Adrenal gland (tissue), 12 donors: ENCODE data around the gene TBX1. TPM values are rescaled to one million over a fixed set of nuclear protein-coding genes. Genes with fewer than 3 reads are reported as not detected.

Source experiments
- DNase-seq, 7 donors: peaks; one replicate each; pipeline ENCODE4 v3.0.0-alpha.2; 2019 to 2020
- H3K27ac ChIP-seq, 5 donors: fragments of 200-600 bp; sonication (generic) in 4 of 5; 1 replicate in 3 of 5; 2 replicates in 2 of 5; pipeline versions ENCODE4 v1.5.1 to v1.8.0; 2016 to 2020; ENCODE audit warnings: mild to moderate bottlenecking in 1 of 5
- H3K27me3 ChIP-seq: fragments of 200-600 bp; 2 replicates; pipeline ENCODE4 v1.8.0; 2021
- H3K36me3 ChIP-seq, 2 donors: fragments of 200-600 bp; replicated peaks in 1 of 2; 1 replicate in 1 of 2; 2 replicates in 1 of 2; pipeline versions ENCODE4 v1.5.1 to v1.8.0; 2018 to 2022
- H3K4me1 ChIP-seq, 2 donors: fragments of 200-600 bp; replicated peaks in 1 of 2; 1 replicate in 1 of 2; 2 replicates in 1 of 2; pipeline versions ENCODE4 v1.5.1 to v1.8.0; 2018 to 2021
- H3K4me3 ChIP-seq, 4 donors: fragments of 200-600 bp; sonication (generic) in 3 of 4; one replicate each; pipeline ENCODE4 v1.5.1; 2016 to 2018
- H3K9me3 ChIP-seq, 3 donors: fragments of 200-600 bp; sonication (generic) in 1 of 3; replicated peaks in 1 of 3; 1 replicate in 2 of 3; 2 replicates in 1 of 3; pipeline versions ENCODE4 v1.5.1 to v1.8.0; 2016 to 2021
- CTCF ChIP-seq, 6 experiments: fragments of 450-650 bp in 4 of 6; fragments of 200-600 bp in 2 of 6; sonication (generic) in 1 of 6; IDR thresholded peaks; 1 replicate in 5 of 6; 2 replicates in 1 of 6; pipeline versions ENCODE4 v1.5.1 to v1.8.0; 2016 to 2021; ENCODE audit warnings: antibody characterized with exemption in 6 of 6, mild to moderate bottlenecking in 2 of 6, moderate library complexity in 1 of 6
- POLR2A ChIP-seq, 2 donors: fragments of 450-650 bp; IDR thresholded peaks; one replicate each; pipeline ENCODE4 v1.6.1; 2017; ENCODE audit warnings: antibody characterized with exemption in 2 of 2, mild to moderate bottlenecking in 2 of 2, moderate library complexity in 1 of 2
- WGBS, 4 donors: extraction: QIAGEN DNeasy Blood & Tissue Kit in 2 of 4; methylation state at CpG; one replicate each; pipeline versions ENCODE4 v1.1.5 to v1.1.7; 2013 to 2017; 5-methylcytosine and 5-hydroxymethylcytosine counted together
- intact Hi-C, 2 donors: fragments of 100-400 bp; cut with DNase I; formaldehyde crosslinking; loops; one replicate each; pipeline versions ENCODE4 v1.14.1 to v1.15.0; 2022 to 2023
- polyA plus RNA-seq, 3 donors: library from polyadenylated mRNA; stranded (reverse); fragments of 200-250 nt in 2 of 3; fragments of 350-450 nt in 1 of 3; fragmentation: Illumina TruSeq in 1 of 3; extraction: RNeasy Lipid Tissue Mini Kit (QIAGEN cat#74804) in 1 of 3; gene quantifications; one replicate each; pipeline ENCODE4 v1.2.3, GENCODE V29; 2013 to 2014
- total RNA-seq, 9 donors: library from RNA; depleted of rRNA in 4 of 9; stranded (reverse); fragments of >200 nt in 4 of 9; fragments of 120-200 nt in 1 of 9; fragmentation: NEBNext Ultra II Directional in 1 of 9; extraction: Animal tissue kit (Norgen Biotek cat#: 25700) in 1 of 9; gene quantifications; one replicate each; pipeline versions ENCODE4 v1.1.0 to v1.2.4, GENCODE V29; 2013 to 2023
- donor health status: healthy with polysubstance abuse.
- donor health status: Bipolar disorder and iron deficiency.
- donor health status: DM: yes; HTN: yes; CAD: no.
- donor health status: DM: no; HTN: no; CAD: no.
- donor health status: DM: no; HTN: no; CAD: no.
- donor health status: DM: yes; HTN: yes; CAD: no.

TBX1 gene
- total and polyA plus RNA-seq, 12 donors, result 0.11 to 10.1 (median 1.1) TPM; not detected in 3

DNA sequence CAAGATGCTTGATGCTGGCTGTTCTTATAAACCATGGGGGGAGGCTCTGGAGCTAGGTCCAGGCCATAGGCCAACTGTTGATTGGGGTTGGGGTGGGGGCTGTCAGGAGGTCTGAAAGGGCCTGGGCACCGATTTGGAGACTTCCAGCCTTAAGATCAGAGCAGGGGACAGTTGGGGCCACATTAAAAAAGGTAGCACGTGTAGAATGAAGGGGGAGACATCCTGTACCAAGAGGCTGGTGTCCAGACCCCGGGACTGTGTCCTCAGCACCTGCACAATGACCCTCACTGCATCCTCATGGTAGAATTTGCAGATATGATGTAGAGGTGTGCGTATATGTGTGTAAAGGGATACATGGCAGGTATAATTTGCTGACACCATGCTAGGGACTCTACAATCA, 12.4 kb upstream of the TBX1 start:
- Histone ChIP-seq H3K27me3 (no peaks in the 10 kb centered on the region), H3K9me3 (no peaks in the 10 kb centered on the region), H3K36me3 (no peaks in the 10 kb centered on the region), H3K4me1 (no peaks in the 10 kb centered on the region), H3K4me3 (no peak overlapping the region), H3K27ac (no peak overlapping the region)
- DNase-seq, result no peak
- 66 to 73% (median 72%) methylated on average over 3 to 4 of the region's 4 CpGs for WGBS, 4 donors
- TF ChIP-seq CTCF (IDR thresholded peaks at IDR 0.05) (no peak), POLR2A (IDR thresholded peaks at IDR 0.05) (no peak)
- intact Hi-C loops, result no loop called here

GRCh38 chr22:19748991-19749664, 11.4 kb upstream of the TBX1 start:
- H3K27me3 ChIP-seq, result peaks cover 7% of the 10 kb centered on the region
- DNase-seq, result no peak
- no peaks in the 10 kb centered on the region for H3K9me3 ChIP-seq
- H3K36me3 ChIP-seq, result no peaks in the 10 kb centered on the region
- no peak for TF ChIP-seq POLR2A (IDR thresholded peaks at IDR 0.05)
- no peak for TF ChIP-seq CTCF (IDR thresholded peaks at IDR 0.05)
- no peak overlapping the region for H3K4me3 ChIP-seq
- H3K27ac ChIP-seq, result no peak overlapping the region
- intact Hi-C loops, result no loop called here
- H3K4me1 ChIP-seq, result no peaks in the 10 kb centered on the region
- 70 to 80% (median 75%) methylated on average over 11 to 15 of the region's 15 CpGs for WGBS, 4 donors

GRCh38 chr22:19749876-19750275, 10.7 kb upstream of the TBX1 start:
- no peaks in the 10 kb centered on the region for H3K9me3 ChIP-seq
- WGBS, 4 donors, result 73 to 95% (median 83%) methylated on average over 4 to 12 of the region's 12 CpGs
- H3K27me3 ChIP-seq, result peaks cover 14% of the 10 kb centered on the region
- no peak overlapping the region for H3K27ac ChIP-seq
- H3K4me1 ChIP-seq, result no peaks in the 10 kb centered on the region
- H3K36me3 ChIP-seq, result no peaks in the 10 kb centered on the region
- no peak overlapping the region for H3K4me3 ChIP-seq
- no peak for TF ChIP-seq CTCF (IDR thresholded peaks at IDR 0.05)
- TF ChIP-seq POLR2A (IDR thresholded peaks at IDR 0.05), result no peak
- intact Hi-C loops, result no loop called here
- no peak for DNase-seq

- intact Hi-C loops, result no loop called here
- Histone ChIP-seq H3K36me3 (no peaks in the 10 kb centered on the region), H3K27me3 (peaks cover 23% of the 10 kb centered on the region), H3K9me3 (no peaks in the 10 kb centered on the region), H3K4me3 (no peak overlapping the region), H3K4me1 (no peaks in the 10 kb centered on the region), H3K27ac (no peak overlapping the region)
- DNase-seq, result no peak
- 71 to 79% (median 76%) methylated on average over 12 to 27 of the region's 27 CpGs for WGBS, 4 donors
- TF ChIP-seq POLR2A (IDR thresholded peaks at IDR 0.05), result no peak
- TF ChIP-seq CTCF (IDR thresholded peaks at IDR 0.05), result no peak
Measured at GRCh38 chr22:19750507-19751490, 9.8 kb upstream of the TBX1 start.
